Transverse colon (tissue), 4 donors: Measurements from ENCODE around the gene ADCY9. TPM values are rescaled to one million over a fixed set of nuclear protein-coding genes. Genes with fewer than 3 reads are reported as not detected.

Source experiments
- DNase-seq: peaks from one replicate; pipeline ENCODE4 v3.0.0-alpha.2; 2019
- H3K27ac ChIP-seq, 4 donors: fragments of 200-600 bp; sonication (generic); 2 replicates each; pipeline ENCODE4 v1.5.1; 2016 to 2018; ENCODE audit warnings: inconsistent platforms in 4 of 4
- H3K27me3 ChIP-seq: fragments of 200-600 bp; sonication (generic); 2 replicates; pipeline ENCODE4 v1.5.1; 2017; ENCODE audit warnings: inconsistent platforms
- H3K36me3 ChIP-seq, 4 donors: fragments of 200-600 bp; sonication (generic); 2 replicates each; pipeline ENCODE4 v1.5.1; 2017 to 2019; ENCODE audit warnings: inconsistent platforms in 4 of 4
- H3K4me1 ChIP-seq, 4 donors: fragments of 200-600 bp; sonication (generic); 2 replicates each; pipeline ENCODE4 v1.5.1; 2017 to 2020; ENCODE audit warnings: inconsistent platforms in 4 of 4
- H3K4me3 ChIP-seq, 4 donors: fragments of 200-600 bp; sonication (generic); 1 replicate in 1 of 4; 2 replicates in 3 of 4; pipeline versions ENCODE4 v1.5.1 to v1.6.1; 2017 to 2019; ENCODE audit warnings: inconsistent platforms in 4 of 4
- H3K9me3 ChIP-seq, 2 donors: fragments of 200-600 bp; sonication (generic); 2 replicates each; pipeline ENCODE4 v1.5.1; 2017 to 2019; ENCODE audit warnings: inconsistent platforms in 2 of 2
- CTCF ChIP-seq, 5 experiments: fragments of 200-600 bp in 3 of 5; fragments of 450-650 bp in 2 of 5; sonication (generic) in 3 of 5; IDR thresholded peaks; 1 replicate in 2 of 5; 2 replicates in 3 of 5; pipeline ENCODE4 v1.5.1; 2016 to 2017; ENCODE audit warnings: antibody characterized with exemption in 5 of 5, inconsistent platforms in 3 of 5, mild to moderate bottlenecking in 2 of 5, moderate library complexity in 1 of 5
- EP300 ChIP-seq: sonication (generic); formaldehyde crosslinking; IDR thresholded peaks from one replicate; pipeline ENCODE4 v1.6.1; 2017; ENCODE audit warnings: antibody characterized with exemption, low read depth
- POLR2A ChIP-seq: fragments of 450-650 bp; IDR thresholded peaks from one replicate; pipeline ENCODE4 v1.6.1; 2016; ENCODE audit warnings: antibody characterized with exemption, mild to moderate bottlenecking, moderate library complexity
- POLR2AphosphoS5 ChIP-seq, 3 donors: sonication (generic); formaldehyde crosslinking; IDR thresholded peaks; one replicate each; pipeline ENCODE4 v1.6.1; 2016; ENCODE audit warnings: antibody characterized with exemption in 3 of 3
- WGBS, 2 donors: methylation state at CpG; one replicate each; pipeline ENCODE4 v1.1.5; 2018; ENCODE audit warnings: low coverage in 1 of 2; 5-methylcytosine and 5-hydroxymethylcytosine counted together
- in situ Hi-C, 4 donors: fragments of 200-750 bp; cut with MboI; loops; one replicate each; pipeline versions ENCODE4 v1.15.0 to v1.15.1; 2017; ENCODE audit warnings: low sequenced_read_pairs in 3 of 4, low pct_ligation_motif_present in 1 of 4, low pct_unique_long_range_greater_than_20kb in 1 of 4
- intact Hi-C: fragments of 100-400 bp; cut with DNase I; formaldehyde crosslinking; loops from one replicate; pipeline ENCODE4 v1.15.1; 2023; ENCODE audit warnings: low total_unique reads
- total RNA-seq, 4 donors: library from RNA; depleted of rRNA; stranded (reverse); fragments of >200 nt; gene quantifications; one replicate each; pipeline ENCODE4 v1.1.0, GENCODE V29; 2016

The ADCY9 gene
- total RNA-seq, 4 donors from 2014 or later: 33.7 to 46.0 (median 37.2) TPM

- H3K4me1 ChIP-seq: no peaks in the 10 kb centered on the region
- no peaks in the 10 kb centered on the region for H3K27me3 ChIP-seq
- intact Hi-C loops (no loop called here), in situ Hi-C loops (no loop called here)
- no peak for DNase-seq
- no peak overlapping the region for H3K4me3 ChIP-seq
- no peak overlapping the region for H3K27ac ChIP-seq
- TF ChIP-seq CTCF (IDR thresholded peaks at IDR 0.05) (no peak), POLR2A (no peak), EP300 (no peak), POLR2AphosphoS5 (IDR thresholded peaks at IDR 0.05) (no peak)
- no peaks in the 10 kb centered on the region for H3K9me3 ChIP-seq
- no peaks in the 10 kb centered on the region for H3K36me3 ChIP-seq
- WGBS, 2 donors: 81 to 90% methylated on average over 18 to 22 of the region's 22 CpGs
These were observed 44.3 kb downstream of the ADCY9 start for GRCh38 chr16:4071686-4072561.

GRCh38 chr16:4070936-4071335 lies 45.3 kb downstream of the ADCY9 start:
- intact Hi-C loops (no loop called here), in situ Hi-C loops (no loop called here)
- H3K27me3 ChIP-seq: no peaks in the 10 kb centered on the region
- no peaks in the 10 kb centered on the region for H3K36me3 ChIP-seq
- H3K9me3 ChIP-seq: no peaks in the 10 kb centered on the region
- no peak overlapping the region for H3K27ac ChIP-seq
- TF ChIP-seq POLR2AphosphoS5 (IDR thresholded peaks at IDR 0.05) (no peak), CTCF (IDR thresholded peaks at IDR 0.05) (no peak), POLR2A (no peak), EP300 (no peak)
- no peak overlapping the region for H3K4me3 ChIP-seq
- no peaks in the 10 kb centered on the region for H3K4me1 ChIP-seq
- DNase-seq: no peak
- WGBS, 2 donors: 93 to 100% methylated on average over 1 to 10 of the region's 10 CpGs

GRCh38 chr16:4067262-4068001 lies 48.8 kb downstream of the ADCY9 start:
- Histone ChIP-seq H3K4me3 (no peak overlapping the region), H3K27me3 (no peaks in the 10 kb centered on the region), H3K27ac (no peak overlapping the region), H3K4me1 (peaks cover 0 to 7% (median 0%) of the 10 kb centered on the region in 4 donors), H3K36me3 (no peaks in the 10 kb centered on the region), H3K9me3 (no peaks in the 10 kb centered on the region)
- in situ Hi-C loops (no loop called here), intact Hi-C loops (no loop called here)
- no peak for TF ChIP-seq CTCF (IDR thresholded peaks at IDR 0.05)
- no peak for TF ChIP-seq POLR2A
- TF ChIP-seq POLR2AphosphoS5 (IDR thresholded peaks at IDR 0.05): no peak
- TF ChIP-seq EP300: no peak
- DNase-seq: no peak
- WGBS, 2 donors: 61% methylated on average over 3 to 6 of the region's 6 CpGs

- DNase-seq: no peak
- Histone ChIP-seq H3K27ac (peak overlapping the region in 1 of 4 donors; percentile 8), H3K36me3 (no peaks in the 10 kb centered on the region), H3K9me3 (peaks cover 12 to 13% of the 10 kb centered on the region in 2 donors), H3K4me3 (peak overlapping the region in 3 of 4 donors; percentile 0 to 32 (median 22)), H3K27me3 (no peaks in the 10 kb centered on the region), H3K4me1 (peaks cover 0 to 7% (median 0%) of the 10 kb centered on the region in 4 donors)
- 53 to 77% methylated on average over 11 of the region's 11 CpGs for WGBS, 2 donors
- in situ Hi-C loops (no loop called here), intact Hi-C loops (no loop called here)
- TF ChIP-seq CTCF (IDR thresholded peaks at IDR 0.05): no peak
- TF ChIP-seq POLR2AphosphoS5 (IDR thresholded peaks at IDR 0.05): no peak
- TF ChIP-seq EP300: no peak
- TF ChIP-seq POLR2A: no peak
These were observed 51.3 kb downstream of the ADCY9 start for GRCh38 chr16:4064950-4065352.
